Stimulated activated CD8-positive, alpha-beta memory T cell treated with anti-CD3 and anti-CD28 coated beads, Interleukin-2, amount 100 ng/mL, for 48 hours (primary cell): ENCODE data around the gene R3HCC1L.

Experiments
- DNase-seq, 2 donors: peaks; one replicate each; pipeline ENCODE4 v3.0.0-alpha.2; 2020; ENCODE audit warnings: low read depth in 2 of 2

R3HCC1L gene

GRCh38 chr10:98260350-98260749 lies 125.9 kb downstream of the R3HCC1L start:
- DNase-seq: no peak

GRCh38 chr10:98260752-98261151 lies 126.3 kb downstream of the R3HCC1L start:
- no peak for DNase-seq

- no peak for DNase-seq
These were observed 127.2 kb downstream of the R3HCC1L start for GRCh38 chr10:98261436-98262277.

GRCh38 chr10:98262571-98262970 lies 128.1 kb downstream of the R3HCC1L start:
- DNase-seq: no peak

GRCh38 chr10:98263088-98263487 lies 128.6 kb downstream of the R3HCC1L start:
- no peak for DNase-seq

- no peak for DNase-seq
These were observed 130.1 kb downstream of the R3HCC1L start for GRCh38 chr10:98264378-98265065.

- no peak for DNase-seq
These were observed 131.2 kb downstream of the R3HCC1L start for GRCh38 chr10:98265403-98266378.

GRCh38 chr10:98266647-98267046 lies 132.2 kb downstream of the R3HCC1L start:
- no peak for DNase-seq

- DNase-seq: no peak
These were observed 132.8 kb downstream of the R3HCC1L start for GRCh38 chr10:98267069-98267893.

- no peak for DNase-seq
These were observed 133.6 kb downstream of the R3HCC1L start, which contains the start of gene LOXL4 for GRCh38 chr10:98267894-98268693. Gene LOXL4, minus strand, starts transcription at chr10:98268194. Its CDS starts 5,175 bp downstream, at chr10:98263019.

- no peak for DNase-seq
These were observed 134.4 kb downstream of the R3HCC1L start for GRCh38 chr10:98268694-98269431.

GRCh38 chr10:98269435-98269912 lies 135.0 kb downstream of the R3HCC1L start:
- no peak for DNase-seq

- no peak for DNase-seq
These were observed 135.8 kb downstream of the R3HCC1L start for GRCh38 chr10:98270073-98270740.

GRCh38 chr10:98270786-98271185 lies 136.3 kb downstream of the R3HCC1L start:
- no peak for DNase-seq

- no peak for DNase-seq
These were observed 137.8 kb downstream of the R3HCC1L start for GRCh38 chr10:98272245-98272644.

- no peak for DNase-seq
These were observed 138.2 kb downstream of the R3HCC1L start for GRCh38 chr10:98272656-98273055.

GRCh38 chr10:98273057-98273850 lies 138.8 kb downstream of the R3HCC1L start:
- DNase-seq: no peak

GRCh38 chr10:98274562-98274961 lies 140.1 kb downstream of the R3HCC1L start:
- no peak for DNase-seq
